ENCODE results near the gene MRPL24. TPM values are rescaled to one million over a fixed set of nuclear protein-coding genes. Genes with fewer than 3 reads are reported as not detected.

MRPL24 gene
- total RNA-seq, 4 donors from 2014 or later, result 34.0 to 44.9 (median 41.5) TPM

GRCh38 chr1:156705918-156706656 is 34.8 kb downstream of the MRPL24 start:
- no peak for TF ChIP-seq POLR2A (IDR thresholded peaks at IDR 0.05)
- TF ChIP-seq, protein P1, sequence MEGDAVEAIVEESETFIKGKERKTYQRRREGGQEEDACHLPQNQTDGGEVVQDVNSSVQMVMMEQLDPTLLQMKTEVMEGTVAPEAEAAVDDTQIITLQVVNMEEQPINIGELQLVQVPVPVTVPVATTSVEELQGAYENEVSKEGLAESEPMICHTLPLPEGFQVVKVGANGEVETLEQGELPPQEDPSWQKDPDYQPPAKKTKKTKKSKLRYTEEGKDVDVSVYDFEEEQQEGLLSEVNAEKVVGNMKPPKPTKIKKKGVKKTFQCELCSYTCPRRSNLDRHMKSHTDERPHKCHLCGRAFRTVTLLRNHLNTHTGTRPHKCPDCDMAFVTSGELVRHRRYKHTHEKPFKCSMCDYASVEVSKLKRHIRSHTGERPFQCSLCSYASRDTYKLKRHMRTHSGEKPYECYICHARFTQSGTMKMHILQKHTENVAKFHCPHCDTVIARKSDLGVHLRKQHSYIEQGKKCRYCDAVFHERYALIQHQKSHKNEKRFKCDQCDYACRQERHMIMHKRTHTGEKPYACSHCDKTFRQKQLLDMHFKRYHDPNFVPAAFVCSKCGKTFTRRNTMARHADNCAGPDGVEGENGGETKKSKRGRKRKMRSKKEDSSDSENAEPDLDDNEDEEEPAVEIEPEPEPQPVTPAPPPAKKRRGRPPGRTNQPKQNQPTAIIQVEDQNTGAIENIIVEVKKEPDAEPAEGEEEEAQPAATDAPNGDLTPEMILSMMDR (IDR thresholded peaks at IDR 0.05), result peak in 1 of 3 donors; percentile 59
- 2% methylated on average over 45 of the region's 45 CpGs for WGBS, 2 donors
- intact Hi-C loops (cut with DNase I; ENCODE audit: low total_unique reads), result no loop called here
- peak in 1 of 2 donors; percentile 96 for DNase-seq (ENCODE audit: low spot score in 2 of 2)
- peak overlapping the region; percentile 24 for H3K4me3 ChIP-seq (ENCODE audit: low read depth, poor library complexity, severe bottlenecking)

DNA sequence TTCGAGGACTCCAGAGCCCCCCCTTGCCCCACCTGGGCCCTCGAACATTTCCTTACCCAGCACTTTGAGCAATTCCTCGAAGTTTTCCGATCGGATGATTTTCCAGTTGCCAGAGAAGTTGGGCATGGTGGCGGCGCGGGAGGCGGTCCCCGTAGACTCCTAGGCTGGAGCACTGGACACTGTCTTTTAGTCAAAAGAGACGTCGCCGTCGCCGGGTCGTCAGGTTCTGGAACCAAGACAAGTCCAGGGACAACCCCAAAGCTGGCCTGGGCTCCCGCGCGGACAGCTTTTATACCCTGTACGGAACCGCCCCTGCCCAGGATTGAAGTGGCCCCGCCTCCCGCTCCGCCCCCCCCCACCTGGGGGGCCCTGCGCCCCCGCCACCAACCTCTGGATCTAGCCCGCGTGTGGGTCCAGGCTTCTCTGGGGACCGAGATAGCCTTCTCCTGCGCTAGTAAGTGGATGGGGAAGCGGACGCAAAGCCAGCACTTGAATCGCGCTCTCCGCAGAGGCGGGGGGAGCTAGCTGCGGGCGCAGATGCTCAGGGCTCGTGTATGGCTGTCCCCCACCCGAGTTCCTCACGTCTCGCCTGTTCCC is 35.5 kb downstream of the MRPL24 start, which contains the start of gene CRABP2:
TSS of gene CRABP2 (minus strand) at position 263 of the 597 bp plus-strand sequence. CDS start at position 126, 137 bp downstream.
- DNase-seq (ENCODE audit: low spot score in 2 of 2), result peak in 1 of 2 donors; percentile 92
- whole genome bisulfite sequencing, 2 donors, result 1% methylated on average over 17 to 39 of the region's 42 CpGs
- intact Hi-C loops (cut with DNase I; ENCODE audit: low total_unique reads), result no loop called here
- no peak for TF ChIP-seq POLR2A (IDR thresholded peaks at IDR 0.05)
- H3K4me3 ChIP-seq (ENCODE audit: low read depth, poor library complexity, severe bottlenecking), result peak within 1 kb of the TSS; percentile 24

DNA sequence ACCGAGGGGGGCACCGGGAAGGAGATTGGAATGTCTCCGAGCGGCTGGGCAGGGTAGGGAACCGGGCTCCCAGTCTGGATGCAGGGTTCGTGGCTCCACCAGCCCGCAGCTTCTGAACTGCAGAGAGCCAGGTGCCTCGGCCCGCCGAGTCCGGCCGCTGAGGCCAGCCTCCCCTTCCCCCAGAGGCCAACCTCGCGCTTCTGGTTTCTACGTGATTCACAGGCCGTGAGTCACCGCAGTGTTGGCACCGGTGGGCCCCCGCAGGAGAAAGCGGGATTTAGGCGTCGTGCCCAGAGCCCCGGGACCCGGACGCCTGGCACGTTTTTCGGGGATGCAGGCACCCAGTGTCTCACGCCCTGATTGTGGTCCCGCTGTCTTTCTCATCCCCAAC is 36.0 kb downstream of the MRPL24 start:
- intact Hi-C loops (cut with DNase I; ENCODE audit: low total_unique reads), result no loop called here
- 3 to 5% methylated on average over 15 to 28 of the region's 29 CpGs for WGBS, 2 donors
- TF ChIP-seq, protein P1 (IDR thresholded peaks at IDR 0.05), result no peak
- no peak for TF ChIP-seq POLR2A (IDR thresholded peaks at IDR 0.05)
- H3K4me3 ChIP-seq (ENCODE audit: low read depth, poor library complexity, severe bottlenecking), result peak overlapping the region; percentile 14
- peak in 1 of 2 donors; percentile 94 for DNase-seq (ENCODE audit: low spot score in 2 of 2)

GRCh38 chr1:156704166-156704711 is 36.6 kb downstream of the MRPL24 start:
- intact Hi-C loops (cut with DNase I; ENCODE audit: low total_unique reads), result no loop called here
- no peak overlapping the region for H3K4me3 ChIP-seq (ENCODE audit: low read depth, poor library complexity, severe bottlenecking)
- WGBS, 2 donors, result 44 to 56% methylated on average over 10 of the region's 10 CpGs
- DNase-seq (ENCODE audit: low spot score in 2 of 2), result no peak
- TF ChIP-seq, protein P1 (IDR thresholded peaks at IDR 0.05), result no peak
- no peak for TF ChIP-seq POLR2A (IDR thresholded peaks at IDR 0.05)

GRCh38 chr1:156703741-156704140 is 37.1 kb downstream of the MRPL24 start:
- WGBS, 2 donors, result 31 to 32% methylated on average over 3 to 4 of the region's 4 CpGs
- intact Hi-C loops (cut with DNase I; ENCODE audit: low total_unique reads), result no loop called here
- H3K4me3 ChIP-seq (ENCODE audit: low read depth, poor library complexity, severe bottlenecking), result no peak overlapping the region
- TF ChIP-seq POLR2A (IDR thresholded peaks at IDR 0.05), result no peak
- TF ChIP-seq, protein P1 (IDR thresholded peaks at IDR 0.05), result no peak
- DNase-seq (ENCODE audit: low spot score in 2 of 2), result no peak

DNA sequence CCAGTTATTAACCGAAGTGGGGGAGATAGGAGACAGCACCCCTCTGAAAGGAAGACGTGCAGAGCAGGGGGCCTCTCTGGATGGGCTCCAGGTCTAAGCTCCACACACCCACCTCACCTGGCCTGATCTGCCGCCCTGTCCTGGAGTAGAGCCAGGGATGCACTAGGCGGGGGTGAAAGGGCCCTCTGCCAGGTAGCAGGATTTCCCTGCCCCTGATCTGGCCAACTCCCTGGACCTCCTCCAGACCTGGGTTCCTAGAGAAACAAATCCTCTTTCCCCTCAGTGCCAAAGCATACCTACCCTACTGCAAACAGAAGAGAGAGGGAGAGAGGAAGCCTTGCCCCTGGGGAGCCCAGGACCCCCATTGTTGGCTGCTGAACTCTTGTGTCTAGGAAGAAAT is 37.6 kb downstream of the MRPL24 start:
- no peak overlapping the region for H3K4me3 ChIP-seq (ENCODE audit: low read depth, poor library complexity, severe bottlenecking)
- 39 to 51% methylated on average over 4 of the region's 4 CpGs for WGBS, 2 donors
- no peak for DNase-seq (ENCODE audit: low spot score in 2 of 2)
- intact Hi-C loops (cut with DNase I; ENCODE audit: low total_unique reads), result no loop called here
- no peak for TF ChIP-seq POLR2A (IDR thresholded peaks at IDR 0.05)
- TF ChIP-seq, protein P1 (IDR thresholded peaks at IDR 0.05), result no peak
